Testis (tissue), 3 donors: ENCODE results near the gene PXDN. TPM values are rescaled to one million over a fixed set of nuclear protein-coding genes. Genes with fewer than 3 reads are reported as not detected.

Experiments used
- DNase-seq: peaks from one replicate; pipeline ENCODE4 v3.0.0-alpha.2; 2019
- H3K27ac ChIP-seq, 2 donors: fragments of 200-600 bp; sonication (generic); one replicate each; pipeline ENCODE4 v1.5.1; 2019
- H3K27me3 ChIP-seq: fragments of 200-600 bp; sonication (generic); one replicate; pipeline ENCODE4 v1.5.1; 2019
- H3K36me3 ChIP-seq: fragments of 200-600 bp; sonication (generic); one replicate; pipeline ENCODE4 v1.5.1; 2017; ENCODE audit warnings: low read depth; ENCODE audit errors: missing control alignments
- H3K4me1 ChIP-seq: fragments of 200-600 bp; sonication (generic); one replicate; pipeline ENCODE4 v1.5.1; 2019
- H3K4me3 ChIP-seq, 2 donors: fragments of 200-600 bp; sonication (generic); one replicate each; pipeline ENCODE4 v1.5.1; 2017 to 2019
- H3K9me3 ChIP-seq: fragments of 200-600 bp; sonication (generic); one replicate; pipeline ENCODE4 v1.5.1; 2017
- CTCF ChIP-seq, 3 experiments: fragments of 450-650 bp in 2 of 3; fragments of 200-600 bp in 1 of 3; sonication (generic) in 1 of 3; IDR thresholded peaks; one replicate each; pipeline ENCODE4 v1.5.1; 2016 to 2019; ENCODE audit warnings: antibody characterized with exemption in 3 of 3, mild to moderate bottlenecking in 2 of 3, moderate library complexity in 1 of 3
- POLR2A ChIP-seq: fragments of 450-650 bp; IDR thresholded peaks from one replicate; pipeline ENCODE4 v1.6.1; 2017; ENCODE audit warnings: antibody characterized with exemption, mild to moderate bottlenecking, moderate library complexity
- WGBS, 2 donors: methylation state at CpG; one replicate each; pipeline ENCODE4 v1.1.5; 2018; 5-methylcytosine and 5-hydroxymethylcytosine counted together
- intact Hi-C: fragments of 100-400 bp; cut with DNase I; formaldehyde crosslinking; loops from one replicate; pipeline ENCODE4 v1.15.1; 2023; ENCODE audit warnings: low total_unique reads
- polyA plus RNA-seq: library from polyadenylated mRNA; stranded (reverse); fragments of 350-450 nt; fragmentation: Illumina TruSeq; extraction: RNeasy Lipid Tissue Mini Kit (QIAGEN cat#74804); gene quantifications from one replicate; pipeline ENCODE4 v1.2.3, GENCODE V29; 2014; ENCODE audit warnings: low read depth, low replicate concordance; ENCODE audit not compliant: insufficient read depth
- total RNA-seq, 2 donors: library from RNA; depleted of rRNA; stranded (reverse); fragments of >200 nt; gene quantifications; one replicate each; pipeline ENCODE4 v1.2.3, GENCODE V29; 2016

PXDN gene
- total and polyA plus RNA-seq, 3 donors from 2014 or later, result 26.7 to 41.8 (median 33.8) TPM

GRCh38 chr2:1586251-1586922 is 157.9 kb downstream of the PXDN start:
- TF ChIP-seq CTCF (IDR thresholded peaks at IDR 0.05), result no peak
- no peak for TF ChIP-seq POLR2A
- intact Hi-C loops, result no loop called here
- no peaks in the 10 kb centered on the region for H3K9me3 ChIP-seq
- H3K4me3 ChIP-seq, result no peak overlapping the region
- no peak for DNase-seq
- H3K27ac ChIP-seq, result no peak overlapping the region
- H3K36me3 ChIP-seq, result no peaks in the 10 kb centered on the region
- no peaks in the 10 kb centered on the region for H3K27me3 ChIP-seq
- 79% methylated on average over 12 to 14 of the region's 14 CpGs for WGBS, 2 donors
- no peaks in the 10 kb centered on the region for H3K4me1 ChIP-seq

- no peaks in the 10 kb centered on the region for H3K36me3 ChIP-seq
- no peak overlapping the region for H3K27ac ChIP-seq
- TF ChIP-seq CTCF (IDR thresholded peaks at IDR 0.05) (no peak), POLR2A (no peak)
- H3K4me1 ChIP-seq, result no peaks in the 10 kb centered on the region
- no peaks in the 10 kb centered on the region for H3K9me3 ChIP-seq
- 96% methylated on average over 12 to 17 of the region's 17 CpGs for WGBS, 2 donors
- DNase-seq, result no peak
- H3K27me3 ChIP-seq, result no peaks in the 10 kb centered on the region
- no peak overlapping the region for H3K4me3 ChIP-seq
- intact Hi-C loops, result no loop called here
Measured at GRCh38 chr2:1585635-1586034, 158.7 kb downstream of the PXDN start.

- no peak overlapping the region for H3K4me3 ChIP-seq
- no peaks in the 10 kb centered on the region for H3K36me3 ChIP-seq
- intact Hi-C loops, result no loop called here
- no peaks in the 10 kb centered on the region for H3K9me3 ChIP-seq
- H3K27ac ChIP-seq, result no peak overlapping the region
- WGBS, 2 donors, result 92 to 95% methylated on average over 18 of the region's 18 CpGs
- H3K27me3 ChIP-seq, result no peaks in the 10 kb centered on the region
- no peaks in the 10 kb centered on the region for H3K4me1 ChIP-seq
- no peak for TF ChIP-seq POLR2A
- no peak for DNase-seq
Measured at GRCh38 chr2:1584691-1585485, 159.4 kb downstream of the PXDN start.

GRCh38 chr2:1584051-1584531 is 160.2 kb downstream of the PXDN start:
- intact Hi-C loops, result no loop called here
- no peaks in the 10 kb centered on the region for H3K4me1 ChIP-seq
- no peaks in the 10 kb centered on the region for H3K9me3 ChIP-seq
- H3K27me3 ChIP-seq, result no peaks in the 10 kb centered on the region
- 95 to 100% methylated on average over 1 to 21 of the region's 21 CpGs for WGBS, 2 donors
- no peak overlapping the region for H3K4me3 ChIP-seq
- TF ChIP-seq CTCF (IDR thresholded peaks at IDR 0.05), result no peak
- TF ChIP-seq POLR2A, result no peak
- no peak for DNase-seq
- H3K36me3 ChIP-seq, result no peaks in the 10 kb centered on the region
- no peak overlapping the region for H3K27ac ChIP-seq

- WGBS, 2 donors, result 91 to 95% methylated on average over 19 to 22 of the region's 22 CpGs
- intact Hi-C loops, result no loop called here
- Histone ChIP-seq H3K4me3 (no peak overlapping the region), H3K36me3 (no peaks in the 10 kb centered on the region), H3K27ac (no peak overlapping the region), H3K9me3 (no peaks in the 10 kb centered on the region), H3K27me3 (no peaks in the 10 kb centered on the region), H3K4me1 (no peaks in the 10 kb centered on the region)
- DNase-seq, result no peak
- no peak for TF ChIP-seq POLR2A
- no peak for TF ChIP-seq CTCF (IDR thresholded peaks at IDR 0.05)
Measured at GRCh38 chr2:1582891-1583341, 161.4 kb downstream of the PXDN start.
